T-helper 2 cell treated with Interferon-gamma antibody and Interleukin-4, amounts not matched to agents 100 ng/mL and 5 ng/mL, for 36 hours (primary cell): ENCODE data around the gene PDE4B. TPM values are rescaled to one million over a fixed set of nuclear protein-coding genes. Genes with fewer than 3 reads are reported as not detected.
"Not testable (repeated sequence)": the region's sequence is repeated elsewhere in the genome, so short reads cannot be mapped to it uniquely, and the experiment has no call there.

Source experiments
- intact Hi-C: fragments of 100-400 bp; cut with micrococcal nuclease; formaldehyde crosslinking; loops from one replicate; pipeline ENCODE4 v1.15.1; 2023
- total RNA-seq: library from RNA; stranded (reverse); gene quantifications from 2 replicates; pipeline ENCODE4 v1.2.3, GENCODE V29; 2022

PDE4B gene
- total RNA-seq, 1 donor from 2014 or later = 16.9 TPM

DNA sequence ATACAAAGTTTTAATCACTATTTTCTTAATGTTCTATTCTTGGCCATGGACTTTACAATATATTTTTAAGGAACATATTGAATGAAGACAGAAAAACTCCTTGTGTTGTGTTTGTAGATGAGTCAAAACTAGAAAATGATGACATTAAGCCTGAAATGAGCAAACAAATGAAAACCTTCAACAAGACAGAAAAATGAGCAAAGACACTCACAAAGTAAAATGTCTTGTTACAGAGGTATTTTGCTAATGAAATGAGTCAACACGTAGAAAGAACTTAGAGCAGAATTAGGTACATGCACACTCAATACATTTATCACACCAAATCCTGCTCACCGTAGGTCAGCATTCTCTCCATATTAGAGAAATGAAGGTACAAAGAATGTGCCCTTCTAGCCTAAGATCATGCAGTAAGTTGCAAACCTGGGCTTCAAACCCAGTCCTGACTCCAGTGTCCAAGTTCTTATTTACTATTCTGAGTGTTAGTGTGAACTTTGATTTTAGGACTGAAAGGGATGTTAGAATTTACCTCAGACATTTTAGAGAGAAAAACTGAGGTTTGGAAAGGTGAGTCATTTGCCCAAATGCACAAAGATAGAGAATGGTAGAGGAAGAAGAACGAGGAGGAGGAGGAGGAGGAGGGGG is 607.3 kb downstream of the PDE4B start:
- intact Hi-C loops = no loop called here

DNA sequence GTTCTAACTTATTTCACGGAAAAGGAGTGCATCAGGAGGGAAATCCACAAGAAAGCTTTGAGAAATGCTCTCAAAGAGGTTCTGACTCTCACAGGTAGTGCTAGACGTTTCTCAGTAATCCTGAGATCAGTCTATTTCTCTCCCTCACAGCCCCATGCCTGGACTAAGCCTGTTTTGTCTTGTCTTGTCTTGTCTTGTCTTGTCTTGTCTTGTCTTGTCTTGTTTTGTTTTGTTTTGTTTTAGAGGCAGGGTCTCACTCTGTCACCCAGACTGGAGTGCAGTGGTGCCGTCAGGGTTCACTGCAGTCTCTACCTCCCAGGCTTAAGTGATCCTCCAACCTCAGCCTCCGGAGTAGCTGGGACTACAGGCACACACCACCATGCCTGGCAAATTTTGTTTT is 608.0 kb downstream of the PDE4B start:
- intact Hi-C loops = no loop called here

DNA sequence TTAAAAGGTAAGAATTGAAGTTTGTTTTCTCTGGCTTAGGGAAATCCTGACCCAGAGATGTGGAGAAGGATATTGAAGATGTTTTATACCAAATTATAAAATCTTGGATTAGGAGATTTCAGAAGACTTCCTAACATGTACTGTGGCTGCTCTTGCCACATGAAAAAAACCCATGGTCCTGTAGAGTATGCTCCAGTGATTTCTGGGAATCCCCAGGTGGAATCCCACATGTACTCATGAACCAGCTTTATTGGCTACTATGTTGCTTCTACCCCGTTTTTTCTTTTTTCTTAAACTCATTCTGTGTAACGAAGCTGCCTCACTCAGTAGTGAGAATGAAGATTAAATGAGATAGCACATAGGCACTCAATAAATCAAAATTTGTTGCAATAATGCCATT is 608.5 kb downstream of the PDE4B start:
- intact Hi-C loops = no loop called here

DNA sequence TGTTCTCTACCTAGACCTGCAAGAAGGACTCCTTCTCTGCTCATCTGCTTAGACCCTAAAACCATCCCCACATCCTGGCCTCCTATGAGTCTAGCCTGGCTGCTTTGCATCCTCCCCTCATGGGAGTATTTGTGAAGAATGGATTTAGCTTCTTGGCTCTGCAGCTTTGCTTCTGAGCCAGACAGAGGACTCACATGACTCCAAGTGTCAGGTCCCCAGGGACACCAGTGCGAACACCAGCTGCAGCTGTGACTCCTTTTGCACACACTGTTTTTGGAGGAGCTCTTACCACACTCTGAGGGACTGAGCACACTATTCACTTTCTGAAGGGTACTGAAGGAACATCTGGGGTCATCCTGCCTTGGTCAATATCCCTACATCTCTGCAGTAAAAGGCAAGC is 609.5 kb downstream of the PDE4B start:
- intact Hi-C loops = no loop called here

DNA sequence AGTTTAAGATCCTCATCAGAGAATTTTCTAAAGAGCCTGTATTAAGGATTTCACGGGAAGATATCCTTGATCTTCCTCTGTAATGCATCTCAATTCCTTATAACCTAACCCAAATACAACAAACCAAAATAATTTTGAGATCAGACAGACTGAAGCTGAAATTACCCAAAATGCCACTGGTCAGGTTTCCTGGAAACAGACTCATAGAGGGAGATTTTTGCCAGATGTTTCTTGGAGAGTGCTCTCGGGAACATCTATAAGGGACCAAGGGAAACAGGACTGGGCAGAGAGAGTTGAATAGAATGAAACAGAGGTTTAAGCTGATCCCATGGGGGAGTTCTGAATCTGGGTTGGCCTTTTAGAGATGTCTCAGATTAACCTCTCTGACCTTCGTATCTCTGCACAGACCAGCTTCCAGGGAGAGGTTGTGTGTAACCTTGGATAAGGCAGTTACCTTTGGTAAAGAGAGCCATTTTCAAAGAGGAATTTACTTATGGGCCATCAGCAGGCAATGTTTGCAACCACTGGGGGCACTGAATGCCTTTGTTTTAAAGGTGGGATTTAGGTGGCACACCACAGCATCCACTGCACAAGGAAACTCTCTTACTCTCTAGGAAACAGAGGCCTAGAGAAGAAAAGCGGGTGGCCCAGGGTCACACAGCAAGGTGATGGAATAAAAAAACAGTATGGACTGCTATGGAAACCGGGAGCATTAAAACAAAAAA is 610.5 kb downstream of the PDE4B start:
- intact Hi-C loops = no loop called here

DNA sequence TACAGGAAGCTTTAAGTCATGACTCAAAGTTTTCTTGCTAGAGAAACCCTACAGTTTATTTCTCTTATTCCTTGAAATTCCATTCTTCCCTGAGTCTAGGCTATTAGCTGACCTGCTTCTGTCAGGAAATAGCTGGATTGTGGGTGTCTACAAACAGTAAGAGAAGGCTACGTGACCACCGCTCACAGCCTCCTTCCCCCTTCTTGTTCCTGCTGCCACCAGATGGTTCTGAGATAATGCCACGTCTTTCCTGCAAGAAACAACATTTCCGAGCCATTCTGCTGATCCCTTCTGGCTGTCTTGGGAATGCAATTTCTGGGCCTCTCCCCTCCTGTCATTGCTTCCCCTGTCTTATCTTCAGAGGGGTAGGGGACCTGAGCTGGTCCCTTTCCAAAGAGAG is 612.4 kb downstream of the PDE4B start:
- intact Hi-C loops = loop anchor here (5.0 kb wide), 1 partner anchor 33 kb away; no protein-coding TSS in a partner anchor

DNA sequence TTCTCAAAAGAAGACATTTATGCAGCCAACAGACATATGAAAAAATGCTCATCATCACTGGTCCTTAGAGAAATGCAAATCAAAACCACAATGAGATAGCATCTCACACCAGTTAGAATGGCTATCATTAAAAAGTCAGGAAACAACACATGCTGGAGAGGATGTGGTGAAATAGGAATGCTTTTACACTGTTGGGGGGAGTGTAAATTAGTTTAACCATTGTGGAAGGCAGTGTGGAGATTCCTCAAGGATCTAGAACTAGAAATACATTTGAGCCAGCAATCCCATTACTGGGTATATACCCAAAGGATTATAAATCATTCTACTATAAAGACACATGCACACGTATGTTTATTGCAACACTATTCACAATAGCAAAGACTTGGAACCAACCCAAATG is 618.8 kb downstream of the PDE4B start:
- intact Hi-C loops = not testable (repeated sequence)

DNA sequence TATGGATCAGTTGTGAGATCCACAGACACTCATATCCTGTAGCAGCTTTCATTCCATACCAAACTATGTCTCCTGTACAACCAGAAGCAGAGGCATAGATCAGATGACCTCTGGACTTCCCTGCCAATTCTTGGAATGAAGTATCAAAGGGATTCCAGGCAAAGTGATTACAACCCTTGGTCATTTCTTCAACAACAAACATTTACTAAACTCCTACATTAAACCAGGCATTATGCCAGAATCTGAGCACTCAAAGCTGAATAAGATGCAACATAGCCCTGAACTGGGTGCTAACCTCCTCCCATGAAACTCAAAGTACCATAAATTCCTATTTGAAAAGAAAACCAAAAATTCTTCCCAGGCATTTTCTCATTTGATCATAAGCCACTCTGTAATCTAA is 620.0 kb downstream of the PDE4B start:
- intact Hi-C loops = no loop called here

DNA sequence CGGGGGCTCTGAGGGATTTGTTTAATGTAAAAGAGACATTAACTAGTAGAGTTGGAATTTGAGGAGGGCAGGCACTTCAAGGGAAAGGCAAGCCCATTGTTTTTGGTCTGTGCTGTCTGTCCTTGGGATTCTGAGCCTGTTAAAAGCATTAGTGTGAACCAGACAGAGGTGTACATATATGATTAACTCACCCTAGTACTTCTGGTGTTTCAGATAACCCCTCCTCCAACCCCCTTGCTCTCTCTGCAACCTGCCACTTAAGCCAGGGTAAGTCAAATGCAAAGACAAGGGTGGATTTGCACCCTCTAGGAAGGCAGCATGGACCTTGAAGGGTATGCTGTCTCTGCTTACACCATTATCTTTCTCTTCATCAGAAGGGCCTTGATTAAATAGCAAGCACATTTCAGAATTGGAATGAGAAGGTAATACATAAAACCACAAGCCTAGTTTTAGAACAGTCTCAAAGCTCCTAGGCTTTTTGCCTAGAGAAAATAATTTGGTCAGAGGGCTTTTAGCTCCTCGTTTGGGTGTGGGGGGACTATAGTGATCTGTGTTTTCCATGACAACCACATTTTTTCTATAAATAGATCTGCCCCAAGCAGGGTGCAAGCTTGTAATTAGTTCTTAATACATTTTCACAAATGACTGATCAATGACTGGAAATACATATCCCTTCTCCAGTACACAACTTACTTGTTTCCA is 620.6 kb downstream of the PDE4B start:
- intact Hi-C loops = no loop called here

DNA sequence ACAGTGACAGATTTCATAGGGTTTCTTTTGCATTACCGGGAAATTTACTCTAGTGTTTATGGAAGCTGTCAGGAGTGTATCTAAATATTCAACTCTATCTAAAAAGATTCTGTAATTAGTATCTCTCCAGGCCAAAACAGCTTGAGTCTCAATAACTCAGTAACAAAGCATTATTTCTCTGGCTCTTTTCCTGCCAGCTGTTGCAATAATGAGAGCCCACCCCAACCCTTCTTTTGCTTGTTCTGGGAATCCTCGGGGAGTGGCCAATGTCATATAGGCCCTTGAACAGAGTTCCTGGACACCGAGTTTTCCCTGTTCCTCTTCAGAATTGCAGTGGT is 621.1 kb downstream of the PDE4B start:
- intact Hi-C loops = no loop called here

DNA sequence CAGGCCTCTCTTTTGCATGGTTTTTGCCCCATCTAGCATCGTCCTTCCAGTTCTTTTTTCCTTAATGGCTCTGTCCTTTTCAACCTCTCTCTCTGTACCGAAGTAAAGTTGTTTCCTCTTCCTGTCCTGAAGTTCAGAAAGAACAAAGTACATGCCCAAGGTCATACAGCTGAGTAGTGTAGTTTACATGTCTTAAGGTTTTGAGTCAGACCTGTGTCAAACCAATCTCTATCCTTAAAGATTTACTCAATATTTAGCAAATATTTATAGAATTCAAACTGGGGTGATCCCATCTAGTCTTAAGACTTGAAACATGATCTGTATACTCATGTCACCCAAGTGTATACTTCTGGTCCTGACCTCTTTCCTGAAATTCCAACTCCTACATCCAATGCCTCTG is 622.6 kb downstream of the PDE4B start:
- intact Hi-C loops = no loop called here

DNA sequence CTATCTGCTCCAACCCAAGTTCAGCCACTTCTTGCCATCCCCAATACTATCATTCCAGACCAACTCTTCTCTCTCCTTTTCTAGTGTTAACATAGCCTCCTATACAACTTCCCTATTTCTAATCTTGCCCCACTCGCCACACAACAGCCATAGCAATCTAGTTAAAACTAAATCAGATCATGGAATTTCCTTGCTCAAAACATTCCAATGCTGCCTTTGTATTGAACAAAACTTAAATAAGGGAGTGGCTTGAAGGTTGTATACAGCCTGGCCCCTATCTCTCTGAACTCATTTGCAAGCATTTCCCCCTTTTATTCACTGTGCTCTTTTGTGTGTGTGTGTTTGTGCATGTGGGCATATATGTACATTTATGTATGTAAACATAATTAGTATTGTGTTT is 623.2 kb downstream of the PDE4B start:
- intact Hi-C loops = no loop called here

DNA sequence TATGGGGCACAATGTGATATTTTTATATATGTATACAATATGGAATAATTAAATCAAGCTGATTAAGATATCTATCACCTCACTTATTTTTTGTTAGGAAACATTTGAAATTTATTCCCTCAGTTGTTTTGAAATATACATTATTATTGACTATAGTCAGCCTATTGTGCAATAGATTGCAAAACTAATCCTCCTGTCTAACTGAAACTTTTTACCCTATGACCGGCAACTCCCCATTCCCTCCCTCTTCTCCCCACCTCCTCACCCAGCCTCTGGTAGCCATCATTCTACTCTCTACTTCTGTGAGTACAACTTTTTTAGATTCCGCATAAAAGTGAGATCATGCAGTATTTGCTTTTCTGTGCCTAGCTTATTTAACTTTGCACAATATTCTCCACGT is 623.6 kb downstream of the PDE4B start:
- intact Hi-C loops = no loop called here

DNA sequence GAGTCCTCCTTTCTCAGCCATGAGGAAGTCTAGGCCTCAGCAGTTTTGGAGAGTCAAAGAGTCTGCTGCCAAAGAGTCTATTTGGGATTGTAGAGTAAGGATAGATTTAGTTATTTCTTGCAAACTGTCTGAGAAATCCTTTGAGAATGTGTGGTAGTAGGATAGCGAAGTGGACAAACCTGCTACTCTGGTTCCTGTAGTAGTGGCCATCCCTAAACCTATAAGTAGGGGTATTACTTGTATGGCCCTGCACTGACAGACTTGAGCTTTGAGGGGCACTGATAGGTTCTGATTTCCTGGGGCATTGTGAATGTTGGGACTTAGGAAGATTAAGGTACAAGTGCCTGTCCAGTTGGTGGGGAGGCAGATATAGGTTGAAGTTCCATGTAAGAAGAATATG is 625.3 kb downstream of the PDE4B start:
- intact Hi-C loops = no loop called here

DNA sequence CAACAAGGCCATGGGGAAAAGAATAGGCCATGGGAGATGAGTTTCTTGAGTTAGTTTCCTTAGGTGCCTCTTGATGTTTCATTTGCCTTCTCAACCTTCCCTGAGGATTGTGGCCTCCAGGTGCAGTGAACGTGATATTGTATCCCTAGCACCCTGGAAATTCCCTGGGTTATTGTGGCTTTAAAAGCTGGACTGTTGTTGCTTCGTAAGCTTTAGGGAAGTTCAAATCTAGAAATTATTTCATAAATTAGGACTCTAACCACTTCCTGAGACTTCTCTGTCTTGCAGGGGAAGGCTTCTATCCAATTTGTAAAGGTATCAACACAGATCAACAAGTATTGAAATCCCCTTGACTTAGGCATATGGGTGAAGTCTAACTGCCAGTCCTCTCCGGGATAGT is 627.5 kb downstream of the PDE4B start:
- intact Hi-C loops = not testable (repeated sequence)

DNA sequence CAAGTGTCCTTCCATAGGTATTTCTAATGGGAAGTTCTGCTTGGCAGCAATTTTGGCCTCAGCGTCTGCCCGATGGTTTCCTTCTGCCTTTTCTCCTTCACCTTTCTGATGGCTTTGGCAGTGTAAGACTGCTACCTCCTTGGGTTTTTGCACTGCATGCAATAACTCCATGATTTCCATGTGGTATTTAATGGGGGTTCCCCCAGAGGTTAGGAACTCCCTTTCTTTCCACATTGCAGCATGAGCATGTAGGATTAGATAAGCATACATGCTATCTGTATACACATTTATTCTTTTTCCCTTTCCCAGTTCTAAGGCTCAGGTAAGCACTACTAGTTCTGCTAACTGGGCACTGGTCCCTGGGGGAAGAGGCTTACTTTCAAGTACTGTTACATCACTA is 628.2 kb downstream of the PDE4B start:
- intact Hi-C loops = not testable (repeated sequence)

DNA sequence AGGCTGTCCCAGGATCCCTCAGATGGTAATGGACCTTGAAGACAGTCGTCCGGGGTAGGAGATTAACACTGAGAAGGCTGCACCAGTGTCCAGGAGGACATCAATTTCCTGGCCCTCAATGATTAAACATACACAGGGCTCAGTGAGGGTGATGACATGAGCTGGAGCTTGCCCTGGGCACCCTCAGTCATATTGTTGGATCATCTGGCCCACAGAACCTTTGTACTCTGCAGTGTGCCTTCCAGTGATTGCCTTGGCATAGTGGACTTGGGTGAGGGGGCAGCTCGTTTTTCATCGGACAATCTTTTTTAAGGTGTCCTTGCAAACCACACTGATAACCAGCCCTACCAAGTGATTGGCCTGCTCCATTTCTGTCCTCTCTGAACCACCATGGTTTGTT is 630.1 kb downstream of the PDE4B start:
- intact Hi-C loops = no loop called here
